Measurements from ENCODE around the gene LARGE2. TPM values are rescaled to one million over a fixed set of nuclear protein-coding genes. Genes with fewer than 3 reads are reported as not detected.

Gene LARGE2
- total RNA-seq, 6 donors from 2014 or later: 4.3 to 10.6 (median 7.1) TPM

GRCh38 chr11:45885274-45885920 is 37.1 kb upstream of the LARGE2 start, which contains the start of gene MAPK8IP1:
MAPK8IP1 (plus strand) TSS chr11:45885651; CDS start chr11:45885821, 170 bp downstream.
- Histone ChIP-seq H3K27me3 (peaks cover 0 to 5% (median 0%) of the 10 kb centered on the region in 4 donors), H3K36me3 (peaks cover 10 to 24% (median 22%) of the 10 kb centered on the region in 4 donors), H3K4me3 (peak within 1 kb of the TSS in 3 of 4 donors; percentile 58 to 67 (median 61)), H3K27ac (no peak within 1 kb of the TSS), H3K4me1 (peaks cover 5 to 12% (median 8%) of the 10 kb centered on the region in 4 donors), H3K9me3 (no peaks in the 10 kb centered on the region)
- TF ChIP-seq CTCF (IDR thresholded peaks at IDR 0.05) (no peak), POLR2AphosphoS5 (IDR thresholded peaks at IDR 0.05) (no peak), POLR2A (IDR thresholded peaks at IDR 0.05) (no peak), EP300 (IDR thresholded peaks at IDR 0.05) (no peak)
- WGBS, 2 donors: 5 to 10% methylated on average over 10 to 13 of the region's 73 CpGs
- peak; percentile 78 to 83 for ATAC-seq (ENCODE audit: low FRiP score in 2 of 2)
- DNase-seq: peak; percentile 39 to 92

- TF ChIP-seq POLR2A (IDR thresholded peaks at IDR 0.05): no peak
- TF ChIP-seq EP300 (IDR thresholded peaks at IDR 0.05): no peak
- no peak for TF ChIP-seq CTCF (IDR thresholded peaks at IDR 0.05)
- no peak for TF ChIP-seq POLR2AphosphoS5 (IDR thresholded peaks at IDR 0.05)
- peak in 1 of 2 donors; percentile 12 for ATAC-seq (ENCODE audit: low FRiP score in 2 of 2)
- peak in 1 of 2 donors; percentile 80 for DNase-seq
Observed at GRCh38 chr11:45885921-45886721, 36.3 kb upstream of the LARGE2 start.

GRCh38 chr11:45886816-45887520 is 35.5 kb upstream of the LARGE2 start:
- Histone ChIP-seq H3K27ac (no peak overlapping the region), H3K27me3 (peaks cover 0 to 5% (median 0%) of the 10 kb centered on the region in 4 donors), H3K4me3 (no peak overlapping the region), H3K4me1 (peaks cover 5 to 12% (median 8%) of the 10 kb centered on the region in 4 donors), H3K36me3 (peaks cover 0 to 8% (median 7%) of the 10 kb centered on the region in 4 donors), H3K9me3 (no peaks in the 10 kb centered on the region)
- no peak for ATAC-seq (ENCODE audit: low FRiP score in 2 of 2)
- TF ChIP-seq POLR2AphosphoS5 (IDR thresholded peaks at IDR 0.05): no peak
- no peak for TF ChIP-seq POLR2A (IDR thresholded peaks at IDR 0.05)
- no peak for TF ChIP-seq EP300 (IDR thresholded peaks at IDR 0.05)
- no peak for TF ChIP-seq CTCF (IDR thresholded peaks at IDR 0.05)
- no peak for DNase-seq
- WGBS, 2 donors: 93% methylated on average over 2 to 4 of the region's 4 CpGs

More at GRCh38 chr11:45885921-45886721, 36.3 kb upstream of the LARGE2 start:
- Histone ChIP-seq H3K36me3 (peaks cover 2 to 17% (median 15%) of the 10 kb centered on the region in 4 donors), H3K27me3 (peaks cover 0 to 5% (median 0%) of the 10 kb centered on the region in 4 donors), H3K9me3 (no peaks in the 10 kb centered on the region), H3K4me1 (peaks cover 5 to 12% (median 8%) of the 10 kb centered on the region in 4 donors), H3K27ac (no peak overlapping the region), H3K4me3 (peak overlapping the region in 3 of 4 donors; percentile 58 to 67 (median 61))
- WGBS, 2 donors: 31 to 40% methylated on average over 1 to 29 of the region's 43 CpGs

GRCh38 chr11:45887587-45887986 is 34.9 kb upstream of the LARGE2 start:
- H3K27ac ChIP-seq: no peak overlapping the region
- DNase-seq: no peak
- H3K27me3 ChIP-seq: peaks cover 0 to 5% (median 0%) of the 10 kb centered on the region in 4 donors
- no peak overlapping the region for H3K4me3 ChIP-seq
- TF ChIP-seq CTCF (IDR thresholded peaks at IDR 0.05): no peak
- TF ChIP-seq POLR2A (IDR thresholded peaks at IDR 0.05): no peak
- no peak for TF ChIP-seq EP300 (IDR thresholded peaks at IDR 0.05)
- no peak for TF ChIP-seq POLR2AphosphoS5 (IDR thresholded peaks at IDR 0.05)
- 81 to 94% methylated on average over 6 to 10 of the region's 10 CpGs for WGBS, 2 donors
- H3K9me3 ChIP-seq: no peaks in the 10 kb centered on the region
- H3K36me3 ChIP-seq: peaks cover 0 to 3% (median under 1%) of the 10 kb centered on the region in 4 donors
- no peak for ATAC-seq (ENCODE audit: low FRiP score in 2 of 2)
- H3K4me1 ChIP-seq: peaks cover 5 to 12% (median 8%) of the 10 kb centered on the region in 4 donors
